Activated naive CD8-positive, alpha-beta T cell treated with anti-CD3 and anti-CD28 coated beads, Interleukin-2, amount 10 ng/mL, durations not matched to agents 7 days and 5 days (primary cell): ENCODE measurements around the gene GRIP2. TPM values are rescaled to one million over a fixed set of nuclear protein-coding genes. Genes with fewer than 3 reads are reported as not detected.
A peak's percentile ranks its signal among the peaks of the same experiment; 100 is the strongest.

Experiments
- ATAC-seq: fragments of 150-1000 bp; cut with Tn5 transposase; one replicate; pipeline ENCODE4 v1.10.0; 2021; ENCODE audit warnings: low read depth, moderate library complexity
- POLR2A ChIA-PET: fragments of 350-600 bp; sonication (Branson Sonifier 250); formaldehyde crosslinking; loops from one replicate; lab custom pipeline; 2021; ENCODE audit warnings: antibody characterized with exemption; lab: Charles Lee
- DNase-seq: peaks from one replicate; pipeline ENCODE4 v3.0.0; 2021
- H3K27ac Mint-ChIP-seq: one replicate; pipeline ENCODE4 v1.8.0; 2022; ENCODE audit warnings: mild to moderate bottlenecking, mixed read lengths
- H3K27me3 Mint-ChIP-seq: one replicate; pipeline ENCODE4 v1.8.0; 2022; ENCODE audit warnings: mild to moderate bottlenecking, moderate library complexity, mixed read lengths
- H3K36me3 Mint-ChIP-seq: one replicate; pipeline ENCODE4 v1.8.0; 2021; ENCODE audit warnings: mild to moderate bottlenecking, mixed read lengths
- H3K4me1 Mint-ChIP-seq: one replicate; pipeline ENCODE4 v1.8.0; 2021; ENCODE audit warnings: mixed read lengths
- H3K4me3 Mint-ChIP-seq: one replicate; pipeline ENCODE4 v1.8.0; 2022; ENCODE audit warnings: mild to moderate bottlenecking, moderate library complexity, mixed read lengths
- H3K9me3 Mint-ChIP-seq: one replicate; pipeline ENCODE4 v1.8.0; 2021; ENCODE audit warnings: mixed read lengths
- total RNA-seq, 2 experiments: library from RNA; stranded (reverse); gene quantifications; one replicate each; pipeline ENCODE4 v1.2.3, GENCODE V29; 2021

The GRIP2 gene
- total RNA-seq, 2 experiments from 2014 or later = not detected

- H3K36me3 Mint-ChIP-seq = no peaks in the 10 kb centered on the region
- H3K4me1 Mint-ChIP-seq = peaks cover 2% of the 10 kb centered on the region
- peaks cover 8% of the 10 kb centered on the region for H3K9me3 Mint-ChIP-seq
- ATAC-seq = no peak
- peaks cover 7% of the 10 kb centered on the region for H3K27me3 Mint-ChIP-seq
- H3K27ac Mint-ChIP-seq = no peak overlapping the region
- POLR2A ChIA-PET = no interaction called here
- peak; percentile 11 for DNase-seq
- H3K4me3 Mint-ChIP-seq = no peak overlapping the region
These were observed 32.8 kb downstream of the GRIP2 start for GRCh38 chr3:14507305-14507741.

DNA sequence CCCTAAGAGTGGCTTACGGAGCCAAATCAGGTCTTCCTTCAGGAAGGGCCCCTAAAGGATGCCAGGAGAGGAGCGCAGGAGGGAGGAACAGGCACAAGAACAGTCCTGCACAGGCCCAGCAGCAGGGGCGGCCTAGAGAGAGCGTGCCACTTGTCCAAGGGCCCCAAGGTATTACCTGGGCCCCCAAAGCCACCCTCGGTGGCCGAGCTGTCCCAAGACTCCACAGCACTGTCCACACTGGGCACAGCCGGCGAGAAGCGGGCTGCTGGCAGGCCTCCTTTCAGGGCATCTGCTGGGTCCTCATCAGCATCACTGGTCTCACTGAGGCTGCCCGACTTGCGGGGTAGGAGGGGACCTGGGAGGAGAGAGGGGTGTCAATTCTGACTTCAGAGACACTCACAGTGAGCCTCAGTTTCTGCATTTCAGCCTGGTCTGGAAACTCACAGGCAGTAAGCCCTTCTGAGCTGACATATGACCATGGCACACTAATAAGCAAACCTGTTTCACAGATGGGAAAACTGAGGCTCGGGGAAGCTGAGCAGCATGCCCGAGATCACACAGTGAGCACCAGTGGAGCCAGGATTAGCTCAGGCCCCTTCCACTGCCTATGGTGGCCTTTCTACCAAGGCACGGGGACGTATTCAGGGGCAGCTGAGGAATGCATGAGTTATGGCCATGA, 33.4 kb downstream of the GRIP2 start:
- peaks cover 10% of the 10 kb centered on the region for H3K9me3 Mint-ChIP-seq

DNA sequence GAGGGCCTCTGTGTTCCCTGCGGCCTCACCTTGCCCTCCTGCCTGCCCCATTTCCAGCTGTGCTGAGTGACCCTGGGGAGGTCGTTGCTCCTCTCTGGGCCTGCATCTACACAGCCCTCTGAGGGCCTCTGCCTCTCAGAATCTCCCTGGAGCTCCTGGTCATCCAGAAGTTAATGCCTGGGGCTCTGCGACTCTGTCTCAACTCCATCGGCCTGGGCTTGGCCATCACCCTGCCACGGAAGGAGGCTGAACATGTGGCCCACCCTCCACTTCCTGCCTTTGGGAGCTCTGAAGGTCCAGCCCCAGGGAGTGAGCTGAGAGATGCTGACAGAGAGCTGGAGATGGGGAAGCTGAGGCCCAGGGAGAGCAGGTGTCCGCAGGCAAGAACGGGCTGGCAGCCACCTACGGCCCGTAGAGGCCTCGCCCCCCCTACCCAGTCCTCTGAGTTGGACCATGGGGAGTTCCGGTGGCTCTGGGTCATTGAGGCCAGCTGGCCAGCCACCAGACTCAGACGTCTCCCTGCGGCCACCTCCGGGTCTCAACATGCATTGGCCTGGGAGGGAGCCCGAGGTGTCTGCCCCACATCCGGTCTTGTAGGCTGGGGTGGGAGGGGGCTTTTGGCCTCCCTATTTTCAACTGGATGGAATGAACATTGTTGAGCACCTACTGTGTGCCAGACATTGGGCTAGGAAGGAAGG, 34.2 kb downstream of the GRIP2 start:
- Mint-ChIP-seq H3K27ac (no peak overlapping the region), H3K9me3 (peaks cover 11% of the 10 kb centered on the region), H3K36me3 (no peaks in the 10 kb centered on the region), H3K4me1 (peaks cover 2% of the 10 kb centered on the region), H3K27me3 (peaks cover 9% of the 10 kb centered on the region), H3K4me3 (no peak overlapping the region)
- DNase-seq (no peak), ATAC-seq (no peak)
- POLR2A ChIA-PET = no interaction called here

More for the DNA sequence above, 33.4 kb downstream of the GRIP2 start:
- Mint-ChIP-seq H3K27ac (no peak overlapping the region), H3K27me3 (peaks cover 7% of the 10 kb centered on the region), H3K4me1 (peaks cover 2% of the 10 kb centered on the region), H3K36me3 (no peaks in the 10 kb centered on the region), H3K4me3 (no peak overlapping the region)
- POLR2A ChIA-PET = interaction anchor here (0.5 kb wide), 1 partner anchor 99 kb away, joined by 3 read pairs; no protein-coding TSS in a partner anchor
- no peak for ATAC-seq
- DNase-seq = no peak

- Mint-ChIP-seq H3K36me3 (no peaks in the 10 kb centered on the region), H3K27me3 (peaks cover 12% of the 10 kb centered on the region)
- POLR2A ChIA-PET = no interaction called here
These were observed 34.9 kb downstream of the GRIP2 start for GRCh38 chr3:14505001-14505802.

DNA sequence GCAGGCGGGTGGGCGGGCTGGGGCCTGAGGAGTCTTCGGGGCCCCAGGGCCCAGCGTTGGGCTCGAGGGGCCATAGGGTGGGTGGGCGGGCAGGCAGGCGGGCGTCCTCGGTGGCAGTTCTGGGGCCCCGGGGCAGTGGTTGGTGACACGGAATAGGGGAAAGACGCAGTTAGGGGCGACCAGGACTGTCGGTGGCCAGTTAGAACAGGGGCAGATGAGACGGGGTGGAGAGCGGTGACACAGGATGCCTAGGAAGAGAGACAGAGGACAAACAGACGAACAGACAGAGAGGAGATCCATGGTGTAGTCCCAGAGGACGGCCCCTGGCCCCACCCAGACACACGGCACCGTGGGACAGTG, 36.5 kb downstream of the GRIP2 start:
- H3K9me3 Mint-ChIP-seq = peaks cover 12% of the 10 kb centered on the region
- no peak overlapping the region for H3K4me3 Mint-ChIP-seq
- peaks cover 20% of the 10 kb centered on the region for H3K27me3 Mint-ChIP-seq
- ATAC-seq (no peak), DNase-seq (no peak)
- peaks cover under 1% of the 10 kb centered on the region for H3K4me1 Mint-ChIP-seq
- H3K27ac Mint-ChIP-seq = no peak overlapping the region
- H3K36me3 Mint-ChIP-seq = no peaks in the 10 kb centered on the region
- POLR2A ChIA-PET = no interaction called here

More at GRCh38 chr3:14505001-14505802, 34.9 kb downstream of the GRIP2 start:
- peaks cover 2% of the 10 kb centered on the region for H3K4me1 Mint-ChIP-seq
- peaks cover 12% of the 10 kb centered on the region for H3K9me3 Mint-ChIP-seq
- ATAC-seq (no peak), DNase-seq (peak; percentile 20)
- H3K4me3 Mint-ChIP-seq = no peak overlapping the region
- H3K27ac Mint-ChIP-seq = no peak overlapping the region

- peaks cover 23% of the 10 kb centered on the region for H3K27me3 Mint-ChIP-seq
- no peak for DNase-seq
- POLR2A ChIA-PET = no interaction called here
- H3K36me3 Mint-ChIP-seq = no peaks in the 10 kb centered on the region
- no peak for ATAC-seq
- H3K4me1 Mint-ChIP-seq = no peaks in the 10 kb centered on the region
- H3K4me3 Mint-ChIP-seq = no peak overlapping the region
- H3K9me3 Mint-ChIP-seq = peaks cover 12% of the 10 kb centered on the region
- no peak overlapping the region for H3K27ac Mint-ChIP-seq
These were observed 37.0 kb downstream of the GRIP2 start for GRCh38 chr3:14503033-14503705.

GRCh38 chr3:14502472-14502871, 37.7 kb downstream of the GRIP2 start:
- no peaks in the 10 kb centered on the region for H3K36me3 Mint-ChIP-seq
- DNase-seq (no peak), ATAC-seq (no peak)
- H3K27me3 Mint-ChIP-seq = peaks cover 22% of the 10 kb centered on the region
- peaks cover 12% of the 10 kb centered on the region for H3K9me3 Mint-ChIP-seq
- POLR2A ChIA-PET = no interaction called here
- H3K4me1 Mint-ChIP-seq = no peaks in the 10 kb centered on the region
- no peak overlapping the region for H3K27ac Mint-ChIP-seq
- no peak overlapping the region for H3K4me3 Mint-ChIP-seq

DNA sequence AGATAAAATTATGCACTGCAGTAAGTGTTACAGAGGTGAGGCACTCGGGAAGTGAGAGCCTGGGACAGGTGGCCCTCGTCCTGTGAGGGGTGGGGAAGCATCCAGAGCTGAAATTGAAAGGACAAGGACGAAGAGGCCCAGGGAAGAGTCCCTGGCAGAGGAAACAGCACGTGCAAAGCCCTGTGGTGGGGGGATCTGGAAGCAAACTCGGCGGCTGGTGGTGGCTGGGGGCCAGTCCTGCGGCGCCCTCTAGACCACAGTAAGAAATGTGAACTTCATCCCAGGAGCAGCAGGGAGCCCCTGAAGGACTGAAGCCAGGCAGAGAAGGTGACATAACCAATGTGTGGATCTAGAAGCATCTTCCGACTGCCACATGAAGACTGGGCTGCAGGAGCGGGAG, 42.8 kb downstream of the GRIP2 start:
- no peak for DNase-seq
- Mint-ChIP-seq H3K4me3 (no peak overlapping the region), H3K27ac (no peak overlapping the region), H3K27me3 (peaks cover 22% of the 10 kb centered on the region), H3K9me3 (peaks cover 4% of the 10 kb centered on the region), H3K36me3 (no peaks in the 10 kb centered on the region), H3K4me1 (no peaks in the 10 kb centered on the region)
- ATAC-seq = no peak
- POLR2A ChIA-PET = no interaction called here

DNA sequence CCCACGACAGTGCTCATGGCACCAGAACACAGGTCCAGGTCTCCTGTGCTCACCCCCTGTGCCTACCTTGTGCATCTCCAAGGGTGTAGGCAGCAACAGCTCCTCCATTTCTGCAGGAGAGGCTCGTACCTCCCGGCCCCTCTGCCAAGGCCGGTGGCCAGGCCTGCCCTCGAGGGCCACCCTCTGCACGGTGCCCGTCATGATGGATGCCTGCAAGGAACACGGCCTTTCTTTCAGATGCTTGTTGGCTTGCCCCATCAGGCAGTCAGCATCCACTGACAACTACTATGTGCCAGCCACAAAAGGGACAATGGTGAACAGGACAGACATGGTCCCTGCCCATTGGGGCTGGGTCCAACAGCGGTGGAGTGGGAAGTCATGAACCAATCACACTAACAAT, 43.8 kb downstream of the GRIP2 start:
- DNase-seq = no peak
- H3K4me1 Mint-ChIP-seq = no peaks in the 10 kb centered on the region
- ATAC-seq = no peak
- no peak overlapping the region for H3K4me3 Mint-ChIP-seq
- peaks cover 1% of the 10 kb centered on the region for H3K9me3 Mint-ChIP-seq
- H3K27me3 Mint-ChIP-seq = peaks cover 20% of the 10 kb centered on the region
- no peak overlapping the region for H3K27ac Mint-ChIP-seq
- POLR2A ChIA-PET = no interaction called here
- H3K36me3 Mint-ChIP-seq = no peaks in the 10 kb centered on the region

GRCh38 chr3:14494973-14495300, 45.2 kb downstream of the GRIP2 start:
- POLR2A ChIA-PET = no interaction called here
- Mint-ChIP-seq H3K9me3 (no peaks in the 10 kb centered on the region), H3K27ac (no peak overlapping the region), H3K36me3 (no peaks in the 10 kb centered on the region), H3K4me3 (no peak overlapping the region), H3K4me1 (peaks cover 1% of the 10 kb centered on the region), H3K27me3 (peaks cover 14% of the 10 kb centered on the region)
- ATAC-seq (no peak), DNase-seq (no peak)

- no peak overlapping the region for H3K27ac Mint-ChIP-seq
- POLR2A ChIA-PET = no interaction called here
- H3K9me3 Mint-ChIP-seq = no peaks in the 10 kb centered on the region
- no peaks in the 10 kb centered on the region for H3K36me3 Mint-ChIP-seq
- H3K4me3 Mint-ChIP-seq = no peak overlapping the region
- no peak for ATAC-seq
- H3K27me3 Mint-ChIP-seq = peaks cover 12% of the 10 kb centered on the region
- DNase-seq = no peak
- peaks cover 2% of the 10 kb centered on the region for H3K4me1 Mint-ChIP-seq
These were observed 45.7 kb downstream of the GRIP2 start for GRCh38 chr3:14494279-14494972.

DNA sequence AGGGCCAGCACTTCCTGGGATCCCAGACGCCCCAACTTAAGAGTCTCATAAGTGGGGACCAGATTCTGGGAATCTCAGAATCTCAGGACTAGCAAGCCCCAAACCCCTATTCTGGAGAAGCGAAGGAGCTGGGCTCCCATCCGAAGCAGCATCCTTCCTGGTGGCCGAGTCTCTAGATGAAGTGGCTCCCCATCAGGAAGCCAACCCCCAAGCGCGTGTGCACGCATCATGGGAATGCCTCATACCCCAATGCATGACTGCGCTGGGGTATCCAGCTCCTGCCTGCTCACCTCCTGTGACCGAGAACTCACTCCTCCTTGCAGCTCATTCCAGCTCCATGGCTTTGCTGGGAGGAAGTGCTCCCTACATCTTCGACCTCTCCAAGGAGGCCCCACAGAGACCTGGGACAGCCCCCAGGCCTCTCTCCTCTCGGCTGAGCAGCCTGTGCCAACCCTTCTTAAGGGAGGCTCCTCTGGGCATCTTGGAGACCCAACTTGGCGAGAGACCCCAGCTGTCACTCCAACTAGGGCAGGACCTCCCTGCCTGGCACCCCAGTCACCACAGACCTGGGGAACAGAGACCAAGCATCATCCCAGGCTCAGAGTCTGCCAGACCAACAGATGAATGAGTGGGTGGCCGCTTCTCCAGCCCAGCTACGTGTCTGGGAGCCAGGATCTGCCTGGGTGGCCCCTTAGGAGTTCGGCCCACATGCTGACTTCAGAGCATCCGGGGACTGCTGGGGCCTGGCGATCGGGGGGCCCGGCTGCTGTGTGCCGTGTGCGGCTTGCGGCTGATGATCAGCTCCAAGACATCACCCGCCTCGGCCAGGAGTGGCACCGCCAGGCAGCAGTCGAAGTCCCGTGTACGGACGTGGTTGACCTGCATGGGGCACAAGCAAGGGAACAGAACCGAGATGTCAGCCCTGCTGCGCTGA, 46.9 kb downstream of the GRIP2 start:
- no peak overlapping the region for H3K4me3 Mint-ChIP-seq
- H3K27me3 Mint-ChIP-seq = peaks cover 3% of the 10 kb centered on the region
- no peaks in the 10 kb centered on the region for H3K9me3 Mint-ChIP-seq
- peaks cover 2% of the 10 kb centered on the region for H3K4me1 Mint-ChIP-seq
- no peaks in the 10 kb centered on the region for H3K36me3 Mint-ChIP-seq
- POLR2A ChIA-PET = no interaction called here
- H3K27ac Mint-ChIP-seq = no peak overlapping the region
- ATAC-seq (no peak), DNase-seq (no peak)
